GM23338 (cell line): ENCODE results near the gene SLF2. TPM values are rescaled to one million over a fixed set of nuclear protein-coding genes. Genes with fewer than 3 reads are reported as not detected.

Experiments used
- ATAC-seq: fragments of 200-7000 bp; cut with Tn5 transposase; 3 replicates; pipeline ENCODE4 v1.9.1; 2020
- DNase-seq: peaks from one replicate; pipeline ENCODE4 v3.0.0-alpha.2; 2015; ENCODE audit warnings: low spot score
- H2AFZ ChIP-seq: fragments of 200-600 bp; sonication (generic); 2 replicates; pipeline ENCODE4 v1.8.0; 2016; ENCODE audit warnings: antibody characterized with exemption, mild to moderate bottlenecking, moderate library complexity
- H3F3A ChIP-seq: fragments of 200-600 bp; sonication (generic); replicated peaks from 2 replicates; pipeline ENCODE4 v1.8.0; 2017; ENCODE audit warnings: antibody characterized with exemption, mixed run types, low read depth
- H3K27ac ChIP-seq: fragments of 200-600 bp; sonication (generic); 2 replicates; pipeline ENCODE4 v1.6.1; 2016; ENCODE audit warnings: low read depth
- H3K27me3 ChIP-seq: fragments of 200-600 bp; sonication (generic); 2 replicates; pipeline ENCODE4 v1.8.0; 2016; ENCODE audit warnings: mild to moderate bottlenecking, mixed run types, moderate library complexity; ENCODE audit not compliant: insufficient read depth
- H3K36me3 ChIP-seq: fragments of 200-600 bp; sonication (generic); 2 replicates; pipeline ENCODE4 v1.8.0; 2016; ENCODE audit warnings: mild to moderate bottlenecking; ENCODE audit not compliant: insufficient read depth
- H3K4me1 ChIP-seq: fragments of 200-600 bp; sonication (generic); 2 replicates; pipeline ENCODE4 v1.8.0; 2016; ENCODE audit warnings: mild to moderate bottlenecking, moderate library complexity; ENCODE audit not compliant: insufficient read depth
- H3K4me2 ChIP-seq: fragments of 200-600 bp; sonication (generic); 2 replicates; pipeline ENCODE4 v1.7.1; 2017; ENCODE audit warnings: mixed run types
- H3K4me3 ChIP-seq: fragments of 200-600 bp; sonication (generic); 2 replicates; pipeline ENCODE4 v1.6.1; 2016; ENCODE audit warnings: mixed run types
- H3K79me2 ChIP-seq: fragments of 200-600 bp; sonication (generic); replicated peaks from 2 replicates; pipeline ENCODE4 v1.8.0; 2017; ENCODE audit warnings: mild to moderate bottlenecking; ENCODE audit not compliant: insufficient read depth
- H3K9me2 ChIP-seq: fragments of 200-600 bp; sonication (generic); 2 replicates; pipeline ENCODE4 v1.8.0; 2017; ENCODE audit not compliant: insufficient read depth
- H4K20me1 ChIP-seq: fragments of 200-600 bp; sonication (generic); replicated peaks from 2 replicates; pipeline ENCODE4 v1.8.0; 2017; ENCODE audit warnings: mild to moderate bottlenecking; ENCODE audit not compliant: insufficient read depth
- H3K27ac Mint-ChIP-seq: 2 replicates; pipeline ENCODE4 v1.8.0; 2020; ENCODE audit warnings: inconsistent platforms, mild to moderate bottlenecking, moderate library complexity, mixed read lengths
- H3K27me3 Mint-ChIP-seq: 3 replicates; pipeline ENCODE4 v1.8.0; 2022; ENCODE audit warnings: low read depth, mild to moderate bottlenecking, moderate library complexity, mixed read lengths, inconsistent platforms; ENCODE audit not compliant: insufficient read depth, poor library complexity
- H3K36me3 Mint-ChIP-seq: 3 replicates; pipeline ENCODE4 v1.8.0; 2021; ENCODE audit warnings: low read depth, mild to moderate bottlenecking, inconsistent platforms, moderate library complexity, mixed read lengths
- H3K4me1 Mint-ChIP-seq: 3 replicates; pipeline ENCODE4 v1.8.0; 2020; ENCODE audit warnings: mild to moderate bottlenecking, inconsistent platforms, mixed read lengths
- H3K4me3 Mint-ChIP-seq: 3 replicates; pipeline ENCODE4 v1.8.0; 2021; ENCODE audit warnings: moderate library complexity, mild to moderate bottlenecking, inconsistent platforms, mixed read lengths
- H3K9me3 Mint-ChIP-seq: 3 replicates; pipeline ENCODE4 v1.8.0; 2020; ENCODE audit warnings: moderate library complexity, mild to moderate bottlenecking, inconsistent platforms, mixed read lengths
- EZH2 ChIP-seq: fragments of 200-600 bp; sonication (generic); IDR thresholded peaks from one replicate; pipeline ENCODE4 v1.8.0; 2017; ENCODE audit warnings: antibody characterized with exemption, mild to moderate bottlenecking, low read depth; ENCODE audit not compliant: unreplicated experiment
- EZH2phosphoT487 ChIP-seq: fragments of 200-600 bp; sonication (generic); IDR thresholded peaks from one replicate; pipeline ENCODE4 v1.8.1; 2018; ENCODE audit warnings: antibody characterized with exemption; ENCODE audit not compliant: unreplicated experiment
- POLR2AphosphoS5 ChIP-seq: IDR thresholded peaks from 2 replicates; pipeline ENCODE4 v1.6.1; 2016; ENCODE audit warnings: antibody characterized with exemption, low read depth
- STAT1 ChIP-seq: IDR thresholded peaks from one replicate; pipeline ENCODE4 v1.6.1; 2016; ENCODE audit warnings: antibody characterized with exemption; ENCODE audit not compliant: unreplicated experiment
- ZNF114 ChIP-seq: fragments of 250-450 bp; sonication (Bioruptor Pico); IDR thresholded peaks from 2 replicates; pipeline ENCODE4 v1.5.0; 2020; ENCODE audit warnings: mild to moderate bottlenecking, moderate library complexity
- ZNF331 ChIP-seq: fragments of 250-450 bp; sonication (Bioruptor Pico); IDR thresholded peaks from 2 replicates; pipeline ENCODE4 v1.5.0; 2020; ENCODE audit warnings: low read depth, mild to moderate bottlenecking, moderate library complexity
- ZNF462 ChIP-seq: fragments of 250-450 bp; sonication (Bioruptor Pico); IDR thresholded peaks from 2 replicates; pipeline ENCODE4 v1.5.0; 2020; ENCODE audit warnings: mild to moderate bottlenecking, moderate library complexity
- polyA plus RNA-seq: library from polyadenylated mRNA; unstranded; fragments of >200 nt; fragmentation: Nextera tagmentation; extraction: Ambion mirVana; gene quantifications from 2 replicates; pipeline ENCODE4 v1.2.1, GENCODE V29; 2016
- total RNA-seq: library from RNA; depleted of rRNA; stranded (reverse); fragments of >200 nt; shearing (Covaris generic); gene quantifications from 2 replicates; pipeline ENCODE4 v1.2.3, GENCODE V29; 2014
- TF ChIP-seq, protein P1 (sequence below): IDR thresholded peaks from 2 replicates; pipeline ENCODE4 v1.6.1; 2016; ENCODE audit warnings: antibody characterized with exemption
- TF ChIP-seq, protein P2 (sequence below), 2 experiments: fragments of 200-600 bp in 1 of 2; sonication (generic) in 1 of 2; conservative IDR thresholded peaks; 2 replicates each; pipeline versions ENCODE4 v1.5.1 to v1.6.1; 2016 to 2017; ENCODE audit warnings: antibody characterized with exemption in 2 of 2, low read depth in 2 of 2, mild to moderate bottlenecking in 2 of 2, moderate library complexity in 1 of 2
- TF ChIP-seq, protein P3 (sequence below): IDR thresholded peaks from one replicate; pipeline ENCODE4 v1.6.1; 2018; ENCODE audit warnings: antibody characterized with exemption; ENCODE audit not compliant: unreplicated experiment

SLF2 gene
- total and polyA plus RNA-seq, 2 experiments from 2014 or later: 13.6 to 22.1 TPM

- TF ChIP-seq, protein P1, sequence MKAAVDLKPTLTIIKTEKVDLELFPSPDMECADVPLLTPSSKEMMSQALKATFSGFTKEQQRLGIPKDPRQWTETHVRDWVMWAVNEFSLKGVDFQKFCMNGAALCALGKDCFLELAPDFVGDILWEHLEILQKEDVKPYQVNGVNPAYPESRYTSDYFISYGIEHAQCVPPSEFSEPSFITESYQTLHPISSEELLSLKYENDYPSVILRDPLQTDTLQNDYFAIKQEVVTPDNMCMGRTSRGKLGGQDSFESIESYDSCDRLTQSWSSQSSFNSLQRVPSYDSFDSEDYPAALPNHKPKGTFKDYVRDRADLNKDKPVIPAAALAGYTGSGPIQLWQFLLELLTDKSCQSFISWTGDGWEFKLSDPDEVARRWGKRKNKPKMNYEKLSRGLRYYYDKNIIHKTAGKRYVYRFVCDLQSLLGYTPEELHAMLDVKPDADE: no peak
- TF ChIP-seq POLR2AphosphoS5: no peak
- no peak for TF ChIP-seq STAT1
- TF ChIP-seq EZH2phosphoT487: no peak
- TF ChIP-seq EZH2: no peak
- TF ChIP-seq, protein P2, sequence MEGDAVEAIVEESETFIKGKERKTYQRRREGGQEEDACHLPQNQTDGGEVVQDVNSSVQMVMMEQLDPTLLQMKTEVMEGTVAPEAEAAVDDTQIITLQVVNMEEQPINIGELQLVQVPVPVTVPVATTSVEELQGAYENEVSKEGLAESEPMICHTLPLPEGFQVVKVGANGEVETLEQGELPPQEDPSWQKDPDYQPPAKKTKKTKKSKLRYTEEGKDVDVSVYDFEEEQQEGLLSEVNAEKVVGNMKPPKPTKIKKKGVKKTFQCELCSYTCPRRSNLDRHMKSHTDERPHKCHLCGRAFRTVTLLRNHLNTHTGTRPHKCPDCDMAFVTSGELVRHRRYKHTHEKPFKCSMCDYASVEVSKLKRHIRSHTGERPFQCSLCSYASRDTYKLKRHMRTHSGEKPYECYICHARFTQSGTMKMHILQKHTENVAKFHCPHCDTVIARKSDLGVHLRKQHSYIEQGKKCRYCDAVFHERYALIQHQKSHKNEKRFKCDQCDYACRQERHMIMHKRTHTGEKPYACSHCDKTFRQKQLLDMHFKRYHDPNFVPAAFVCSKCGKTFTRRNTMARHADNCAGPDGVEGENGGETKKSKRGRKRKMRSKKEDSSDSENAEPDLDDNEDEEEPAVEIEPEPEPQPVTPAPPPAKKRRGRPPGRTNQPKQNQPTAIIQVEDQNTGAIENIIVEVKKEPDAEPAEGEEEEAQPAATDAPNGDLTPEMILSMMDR (conservative IDR thresholded peaks at IDR 0.05; ENCODE audit: low read depth in 2 of 2): no peak
- TF ChIP-seq ZNF114: no peak
Measured at GRCh38 chr10:100889546-100889945, 23.2 kb upstream of the SLF2 start (continued).

DNA sequence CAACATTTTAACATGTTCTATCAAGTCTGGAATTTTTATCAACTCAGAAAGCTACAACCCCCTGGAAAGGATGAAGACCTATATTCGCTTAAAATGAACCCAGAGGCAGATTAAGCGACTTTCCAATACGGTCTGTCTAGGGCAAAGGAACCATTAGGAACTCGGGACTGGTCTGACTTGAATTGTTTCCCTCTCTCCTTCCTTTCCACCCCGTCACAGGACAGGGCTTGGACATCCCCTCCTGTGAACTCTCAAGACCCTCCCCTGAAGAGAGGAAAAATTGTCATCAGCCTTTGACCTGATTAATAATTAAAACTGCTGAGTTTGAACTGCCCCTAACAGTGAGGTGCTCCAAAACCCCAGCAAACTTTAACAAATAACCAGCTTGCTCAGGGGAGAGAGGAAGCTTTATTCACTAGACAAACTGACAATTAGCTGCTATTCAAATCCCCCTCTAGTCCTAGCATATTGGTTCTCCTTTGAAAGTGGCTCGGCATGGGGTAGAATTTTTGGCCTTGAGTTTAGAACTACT, 22.6 kb upstream of the SLF2 start:
- no peaks in the 10 kb centered on the region for H3K79me2 ChIP-seq
- peaks cover 3% of the 10 kb centered on the region; the same call in 1 of the 2 replicates for H3K27me3 ChIP-seq
- H3K27me3 Mint-ChIP-seq: peaks cover 6% of the 10 kb centered on the region
- H3K36me3 Mint-ChIP-seq: no peaks in the 10 kb centered on the region
- no peaks in the 10 kb centered on the region for H3K9me3 Mint-ChIP-seq
- no peaks in the 10 kb centered on the region for H4K20me1 ChIP-seq
- H3F3A ChIP-seq: no peaks in the 10 kb centered on the region
- no peaks in the 10 kb centered on the region; the same call in 1 of the 2 replicates for H3K36me3 ChIP-seq
- H3K4me1 ChIP-seq: peaks cover 11% of the 10 kb centered on the region
- H3K9me2 ChIP-seq: no peaks in the 10 kb centered on the region
- peaks cover 16% of the 10 kb centered on the region for H3K4me1 Mint-ChIP-seq
- TF ChIP-seq ZNF331 (CRISPR knock-in tag): no peak
- TF ChIP-seq, protein P1: no peak
- TF ChIP-seq, protein P3, sequence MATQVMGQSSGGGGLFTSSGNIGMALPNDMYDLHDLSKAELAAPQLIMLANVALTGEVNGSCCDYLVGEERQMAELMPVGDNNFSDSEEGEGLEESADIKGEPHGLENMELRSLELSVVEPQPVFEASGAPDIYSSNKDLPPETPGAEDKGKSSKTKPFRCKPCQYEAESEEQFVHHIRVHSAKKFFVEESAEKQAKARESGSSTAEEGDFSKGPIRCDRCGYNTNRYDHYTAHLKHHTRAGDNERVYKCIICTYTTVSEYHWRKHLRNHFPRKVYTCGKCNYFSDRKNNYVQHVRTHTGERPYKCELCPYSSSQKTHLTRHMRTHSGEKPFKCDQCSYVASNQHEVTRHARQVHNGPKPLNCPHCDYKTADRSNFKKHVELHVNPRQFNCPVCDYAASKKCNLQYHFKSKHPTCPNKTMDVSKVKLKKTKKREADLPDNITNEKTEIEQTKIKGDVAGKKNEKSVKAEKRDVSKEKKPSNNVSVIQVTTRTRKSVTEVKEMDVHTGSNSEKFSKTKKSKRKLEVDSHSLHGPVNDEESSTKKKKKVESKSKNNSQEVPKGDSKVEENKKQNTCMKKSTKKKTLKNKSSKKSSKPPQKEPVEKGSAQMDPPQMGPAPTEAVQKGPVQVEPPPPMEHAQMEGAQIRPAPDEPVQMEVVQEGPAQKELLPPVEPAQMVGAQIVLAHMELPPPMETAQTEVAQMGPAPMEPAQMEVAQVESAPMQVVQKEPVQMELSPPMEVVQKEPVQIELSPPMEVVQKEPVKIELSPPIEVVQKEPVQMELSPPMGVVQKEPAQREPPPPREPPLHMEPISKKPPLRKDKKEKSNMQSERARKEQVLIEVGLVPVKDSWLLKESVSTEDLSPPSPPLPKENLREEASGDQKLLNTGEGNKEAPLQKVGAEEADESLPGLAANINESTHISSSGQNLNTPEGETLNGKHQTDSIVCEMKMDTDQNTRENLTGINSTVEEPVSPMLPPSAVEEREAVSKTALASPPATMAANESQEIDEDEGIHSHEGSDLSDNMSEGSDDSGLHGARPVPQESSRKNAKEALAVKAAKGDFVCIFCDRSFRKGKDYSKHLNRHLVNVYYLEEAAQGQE: no peak
- TF ChIP-seq ZNF114: no peak
- no peak for TF ChIP-seq ZNF462 (CRISPR knock-in tag)
- TF ChIP-seq EZH2phosphoT487: no peak
- DNase-seq: no peak
- no peak for ATAC-seq
- H3K4me2 ChIP-seq: no peak overlapping the region
- H3K4me3 Mint-ChIP-seq: no peak overlapping the region
- H3K27ac Mint-ChIP-seq: no peak overlapping the region
- no peak overlapping the region for H3K4me3 ChIP-seq
- H2AFZ ChIP-seq: peak overlapping the region; percentile 90
- H3K27ac ChIP-seq: no peak overlapping the region
